AG08396 (cell line): ENCODE measurements around the gene FGFBP3.

Source experiments
- DNase-seq: peaks from one replicate; pipeline ENCODE4 v3.0.0; 2012; ENCODE audit warnings: low spot score, mixed read lengths

FGFBP3 gene, protein sequence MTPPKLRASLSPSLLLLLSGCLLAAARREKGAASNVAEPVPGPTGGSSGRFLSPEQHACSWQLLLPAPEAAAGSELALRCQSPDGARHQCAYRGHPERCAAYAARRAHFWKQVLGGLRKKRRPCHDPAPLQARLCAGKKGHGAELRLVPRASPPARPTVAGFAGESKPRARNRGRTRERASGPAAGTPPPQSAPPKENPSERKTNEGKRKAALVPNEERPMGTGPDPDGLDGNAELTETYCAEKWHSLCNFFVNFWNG

DNA sequence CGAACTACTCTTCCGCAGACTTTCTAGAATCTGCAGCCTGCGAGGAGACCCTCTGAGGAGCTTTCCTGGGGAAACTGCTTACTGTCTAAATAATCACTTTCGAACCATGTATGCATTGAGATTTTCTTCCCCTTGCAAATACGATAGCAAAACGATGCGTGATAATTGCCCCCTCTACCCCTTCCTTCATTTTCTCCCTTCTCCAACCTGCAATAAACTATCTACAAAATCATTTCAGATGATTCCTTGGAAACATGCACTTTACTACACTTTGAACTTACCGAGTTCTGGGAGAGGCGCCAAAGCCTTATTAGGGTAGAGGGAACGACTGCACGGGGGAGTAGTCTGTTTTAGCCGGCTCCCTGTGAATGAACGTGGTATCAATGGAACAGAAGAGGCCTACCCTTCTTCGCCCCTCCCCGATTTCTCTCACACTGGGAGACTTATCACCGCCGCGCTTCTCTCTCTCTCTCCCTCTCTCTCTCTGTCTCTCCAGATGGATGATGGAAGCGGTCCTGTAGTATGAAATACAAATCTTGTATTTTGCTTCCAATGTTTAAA, at the start of gene FGFBP3:
Gene FGFBP3 (minus strand): TSS at position 370 of the 561 bp plus-strand sequence. CDS start 517 bp downstream, outside the sequence.
- peak; percentile 22 for DNase-seq

DNA sequence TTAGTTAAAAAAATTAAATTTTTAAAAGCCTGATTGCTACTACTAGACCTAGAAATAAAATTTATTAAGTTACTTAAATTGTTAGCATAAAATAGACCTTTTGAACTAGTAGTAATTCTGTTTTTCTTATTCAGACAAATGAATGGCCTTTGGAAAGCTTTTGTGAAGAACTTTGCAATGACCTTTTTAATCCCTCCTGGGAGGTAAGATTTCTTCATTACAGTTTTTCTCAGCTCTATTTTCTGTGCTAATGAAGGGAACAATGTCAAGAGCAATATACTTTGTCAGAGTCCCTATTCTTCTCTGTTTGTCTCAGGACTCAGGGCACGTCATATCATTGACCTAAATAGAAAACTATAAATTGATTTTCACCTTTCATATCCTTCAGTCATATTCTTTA, 47.8 kb upstream of the FGFBP3 start:
- no peak for DNase-seq

DNA sequence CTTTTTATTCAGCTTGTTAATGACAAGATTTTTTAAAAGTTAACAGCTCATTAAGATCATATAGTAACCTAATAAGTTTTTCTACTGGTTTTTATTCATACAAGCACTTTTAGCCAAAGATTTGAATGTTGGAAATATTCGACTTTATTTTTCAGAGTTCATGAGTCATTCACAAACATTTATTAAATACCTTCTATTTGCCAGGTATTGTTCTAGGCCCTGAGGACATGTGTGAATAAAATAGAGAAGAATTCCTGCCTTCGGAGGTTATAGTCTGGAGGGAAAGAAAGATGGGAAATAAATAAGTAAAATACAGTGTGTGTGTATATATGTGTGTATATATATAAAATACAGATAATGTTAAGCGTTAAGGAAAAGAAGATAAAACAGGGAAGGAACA, 45.8 kb upstream of the FGFBP3 start:
- no peak for DNase-seq

DNA sequence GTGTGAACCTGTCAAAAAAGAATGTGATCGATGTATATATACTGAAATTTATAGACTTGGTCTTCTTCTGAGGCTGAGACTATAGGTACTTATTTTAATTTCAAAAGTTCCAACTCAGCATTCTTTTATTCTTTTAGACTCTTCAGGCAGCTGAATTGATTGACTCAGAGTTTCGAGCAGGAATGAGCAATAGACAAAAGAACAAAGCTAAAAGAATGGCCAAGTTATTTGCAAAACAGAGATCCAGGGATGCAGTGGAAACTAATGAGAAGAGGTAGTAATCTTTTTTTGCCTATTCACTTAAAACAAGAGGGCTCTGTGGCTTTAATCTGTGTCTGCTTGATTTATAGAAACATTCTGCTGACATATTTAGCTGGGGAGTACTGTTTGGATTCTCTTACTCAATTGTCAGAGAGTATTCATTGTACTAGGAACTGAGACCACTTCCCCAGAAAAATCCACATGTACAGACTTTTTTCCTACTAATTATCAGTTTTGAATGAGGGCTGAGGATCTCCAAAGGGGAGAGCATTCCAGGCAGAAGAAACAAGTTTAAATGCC, 44.4 kb upstream of the FGFBP3 start:
- DNase-seq = no peak

DNA sequence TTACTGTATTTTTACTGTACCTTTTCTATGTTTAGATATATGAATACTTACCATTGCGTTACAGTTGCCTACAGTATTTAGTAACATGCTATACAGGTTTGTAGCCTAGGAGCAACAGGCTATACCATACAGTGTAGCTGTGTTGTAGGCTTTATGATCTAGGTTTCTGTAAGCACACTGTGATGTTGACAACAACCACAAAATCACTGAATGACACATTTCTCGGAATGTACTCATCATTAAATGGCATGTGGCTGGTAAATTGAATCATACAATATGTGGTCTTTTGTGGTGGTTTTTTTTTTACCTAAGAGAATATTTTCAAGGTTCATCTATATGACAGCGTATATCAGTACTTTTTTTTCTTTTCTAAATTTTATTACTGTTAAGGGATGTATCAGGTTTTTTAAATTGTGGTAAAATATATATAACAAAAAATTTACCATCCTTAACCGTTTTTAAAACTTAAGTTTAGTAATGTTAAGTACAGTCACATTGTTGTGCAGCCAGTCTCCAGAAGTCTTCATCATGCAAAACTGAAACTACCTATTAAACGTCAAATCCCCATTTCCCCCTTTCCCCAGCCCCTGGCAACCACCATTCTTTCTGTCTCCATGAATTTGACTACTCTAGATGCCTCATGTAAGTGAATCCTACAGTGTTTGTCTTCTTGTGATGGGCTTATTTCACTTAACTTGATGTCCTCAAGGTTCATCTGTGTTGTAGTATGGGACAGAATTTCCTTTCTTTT, 35.8 kb upstream of the FGFBP3 start:
- peak; percentile 8 for DNase-seq

DNA sequence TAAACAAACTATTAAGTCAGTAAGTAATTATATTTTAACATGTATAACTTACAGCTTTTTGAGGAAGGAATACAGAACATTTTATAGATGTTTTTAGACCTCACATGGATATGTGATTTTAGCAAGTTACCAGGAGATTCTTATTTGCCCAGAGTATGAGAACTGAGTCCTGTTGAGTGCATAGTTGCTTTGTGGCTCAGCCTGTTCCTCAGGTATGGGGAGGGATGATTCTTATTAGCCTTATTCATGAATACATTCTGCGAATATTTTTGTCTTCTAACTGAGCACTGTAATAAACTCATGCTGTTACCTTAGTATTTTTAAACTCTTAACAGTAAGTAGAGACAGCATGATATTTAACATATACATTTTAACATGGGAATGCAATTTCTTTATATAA, 32.1 kb upstream of the FGFBP3 start:
- DNase-seq = no peak

DNA sequence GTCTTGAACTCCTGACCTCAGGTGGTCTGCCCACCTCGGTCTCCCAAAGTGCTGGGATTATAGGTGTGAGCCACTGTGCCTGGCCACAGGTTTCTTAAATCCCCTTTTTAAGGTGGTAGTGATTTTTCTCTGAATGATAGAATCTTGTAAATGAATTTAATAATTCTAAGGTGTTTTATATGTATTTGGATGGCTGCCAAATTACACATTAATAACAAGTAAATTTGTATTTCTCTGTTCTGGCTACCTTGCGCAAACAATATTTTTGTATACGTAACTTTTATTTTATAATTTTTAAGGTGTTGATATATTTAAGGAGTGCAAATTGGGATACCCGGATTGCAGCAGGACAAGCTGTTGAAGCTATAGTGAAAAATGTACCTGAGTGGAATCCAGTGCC, 30.4 kb upstream of the FGFBP3 start:
- DNase-seq = no peak

DNA sequence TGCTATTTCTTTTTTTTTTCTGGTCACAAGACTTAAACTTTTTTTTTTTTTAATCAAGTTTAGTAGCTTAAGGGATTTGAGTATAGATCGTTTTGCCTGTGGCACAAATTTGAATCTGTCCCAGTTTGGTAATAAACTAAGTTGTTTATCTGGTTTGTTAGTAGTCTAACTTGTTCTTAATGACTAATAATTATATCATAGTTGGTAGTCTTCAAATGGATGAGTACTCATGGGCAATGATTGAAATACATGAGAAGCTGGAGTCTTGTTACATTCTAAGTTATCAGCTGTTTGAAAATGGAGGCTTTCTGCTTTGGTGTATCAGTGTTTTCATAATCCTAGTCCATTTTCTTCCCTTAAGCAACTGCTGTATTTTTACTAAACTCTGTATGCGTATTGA, 26.6 kb upstream of the FGFBP3 start:
- no peak for DNase-seq

DNA sequence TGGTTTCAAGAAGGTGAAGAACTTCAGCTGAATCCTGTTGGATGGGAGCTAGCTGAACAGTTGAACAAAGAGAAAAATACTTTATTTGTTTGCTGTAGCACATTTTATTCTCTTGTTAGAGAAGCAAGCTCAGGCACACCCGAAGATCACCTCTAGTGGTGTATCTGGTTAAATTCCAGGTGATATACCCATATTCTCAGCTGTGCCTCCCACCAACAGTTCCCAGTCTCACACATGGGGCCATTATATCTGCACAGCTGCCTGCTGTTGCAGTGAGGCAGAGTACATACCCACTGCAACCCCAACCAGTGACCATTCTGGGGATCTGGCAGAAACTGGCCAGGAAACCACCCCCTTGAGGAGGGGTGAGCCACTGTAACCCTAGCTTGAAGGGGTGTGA, 23.5 kb upstream of the FGFBP3 start:
- no peak for DNase-seq

DNA sequence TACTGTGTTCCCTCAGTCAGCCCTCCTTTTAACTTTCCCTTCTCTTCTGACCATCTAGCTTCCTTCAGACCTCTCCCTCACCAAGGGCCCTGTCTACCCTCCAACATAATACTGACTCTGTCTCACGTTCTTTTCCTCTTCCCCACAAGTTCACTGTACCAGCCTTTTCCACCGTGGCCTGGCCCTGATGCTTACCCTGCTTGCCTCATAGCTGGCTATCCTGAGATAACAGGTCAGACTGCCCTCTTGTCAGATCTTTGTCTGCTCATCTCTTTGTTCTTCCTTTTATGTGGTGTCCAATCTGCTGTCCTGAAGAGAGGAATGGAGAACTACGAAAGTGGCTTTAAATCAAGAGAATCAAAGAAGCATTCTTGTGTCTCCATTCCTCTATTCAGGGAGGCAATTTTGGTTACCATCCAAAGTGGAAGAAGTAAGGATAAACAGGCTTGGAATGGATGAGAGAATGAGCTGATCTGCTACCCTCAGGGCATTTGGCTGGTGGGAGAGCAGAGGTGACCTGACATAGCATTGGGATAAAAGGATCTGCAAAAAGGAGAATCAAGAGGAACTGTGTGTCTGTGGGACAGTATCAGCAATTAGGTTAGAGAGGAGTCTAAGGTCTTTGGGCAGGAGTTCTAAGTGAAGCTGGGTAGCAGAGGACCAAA, 22.4 kb upstream of the FGFBP3 start:
- no peak for DNase-seq

DNA sequence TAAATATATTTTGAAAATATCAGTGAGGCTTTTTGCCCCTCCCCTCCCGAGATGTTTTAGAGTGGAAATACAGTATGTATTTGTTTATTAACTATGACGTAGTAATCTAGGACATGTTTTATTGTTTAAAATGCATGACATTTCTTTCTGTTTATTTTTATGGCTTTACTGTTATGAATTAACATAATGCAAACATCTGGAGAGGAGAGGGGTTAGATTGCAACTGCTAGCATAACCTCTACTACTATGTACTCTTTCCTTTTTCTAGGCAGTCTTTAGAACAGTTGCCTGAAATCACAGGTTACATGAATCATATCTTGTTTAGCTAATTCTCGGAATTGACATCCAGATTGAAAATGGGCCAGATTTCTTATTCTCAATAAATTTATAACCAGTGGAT, 21.7 kb upstream of the FGFBP3 start:
- DNase-seq = no peak

DNA sequence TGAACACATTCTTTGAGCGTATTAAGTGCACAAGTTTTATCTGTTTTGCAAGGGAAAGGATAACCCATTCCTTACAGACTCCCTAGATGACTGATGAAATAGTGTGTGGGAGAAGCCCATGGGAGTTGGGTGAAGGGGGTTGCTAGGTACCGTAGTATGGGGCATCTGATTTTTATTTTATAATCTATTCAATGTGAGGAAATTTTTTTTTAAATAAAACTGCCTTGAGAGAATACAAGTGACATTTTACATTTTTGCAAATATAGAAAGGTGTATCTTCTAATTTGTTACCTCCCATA, 15.7 kb upstream of the FGFBP3 start:
- no peak for DNase-seq

DNA sequence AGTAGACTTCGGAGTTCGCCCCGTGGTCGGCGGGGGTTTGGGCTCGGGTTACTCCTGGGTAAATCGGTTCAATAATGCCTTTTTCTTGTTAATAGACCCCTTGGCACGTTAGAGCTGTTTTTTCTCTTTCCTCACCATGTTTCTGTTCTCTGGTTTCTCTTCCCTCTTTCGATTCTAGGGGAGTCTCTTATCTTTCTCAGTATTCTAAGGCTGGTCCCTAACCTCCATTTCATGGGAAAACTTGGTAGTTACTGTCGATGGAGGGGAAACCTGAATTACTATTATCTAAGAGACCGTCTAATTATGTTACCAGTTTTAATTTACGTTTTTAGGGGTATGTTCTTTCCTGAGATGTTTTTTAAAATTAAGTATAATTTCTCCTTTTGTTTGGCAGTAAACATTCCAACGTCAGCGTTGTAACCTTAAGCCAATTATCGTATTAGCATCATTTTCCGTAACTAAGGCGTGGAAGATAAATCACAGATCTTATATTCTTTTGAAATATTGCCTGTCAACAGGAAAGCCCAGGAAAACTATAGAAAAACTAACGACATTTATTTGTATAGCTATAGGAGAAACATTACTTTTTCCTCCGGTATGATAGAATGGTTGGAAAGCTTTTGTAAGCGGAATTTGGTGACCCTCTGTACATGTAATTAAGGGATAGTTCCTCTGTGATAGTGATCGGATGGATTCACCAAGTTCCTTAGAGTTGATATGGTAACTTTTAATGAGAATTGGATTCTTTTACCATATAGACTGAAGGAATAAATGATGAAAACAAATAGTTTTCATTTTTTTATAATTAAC, 15.1 kb upstream of the FGFBP3 start:
- DNase-seq = no peak

DNA sequence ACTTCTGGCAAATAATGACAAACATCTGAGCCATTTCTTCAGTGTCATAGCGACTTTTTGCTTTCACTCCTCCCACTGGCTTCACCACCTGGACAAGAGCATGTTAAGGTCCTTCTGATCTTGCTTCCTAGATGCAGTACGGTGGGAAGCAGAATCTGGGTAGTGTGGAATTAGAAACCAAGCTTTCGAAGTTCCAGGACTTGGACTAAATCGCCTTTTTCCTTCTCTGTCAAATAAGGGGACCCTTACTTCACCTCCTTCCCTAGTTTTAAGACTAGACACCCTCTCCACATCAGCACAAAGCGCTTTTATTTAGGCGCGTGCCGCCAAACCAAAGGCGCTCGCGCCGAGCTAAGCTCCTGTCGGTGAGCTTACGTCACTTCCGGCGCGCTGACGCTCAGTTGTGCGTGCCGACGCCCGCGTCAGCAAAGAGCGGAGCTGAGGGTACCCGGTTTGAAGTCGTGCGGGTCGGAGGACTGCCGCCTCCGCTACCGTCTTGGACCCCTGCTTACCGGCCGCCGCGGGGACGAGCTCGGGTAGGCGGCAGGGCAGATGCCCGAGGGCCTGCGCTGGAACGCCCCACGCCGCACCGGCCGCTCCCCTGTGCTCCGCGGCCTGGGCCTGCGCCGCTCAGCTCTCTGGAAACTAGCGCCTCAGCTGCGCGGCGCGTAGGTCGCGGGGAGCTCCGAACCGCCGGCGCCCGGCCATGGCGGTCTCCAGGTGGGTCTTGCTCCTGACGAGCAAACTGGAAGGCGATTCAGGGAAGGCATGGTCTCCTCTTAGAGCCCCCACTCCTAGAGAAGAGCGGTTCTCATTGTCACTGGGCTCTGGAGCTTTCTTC, 14.3 kb upstream of the FGFBP3 start, which contains the start of gene BTAF1:
Gene BTAF1 (plus strand): TSS at position 400 of the 841 bp plus-strand sequence. CDS start 307 bp downstream, at position 707.
- DNase-seq = peak; percentile 93

DNA sequence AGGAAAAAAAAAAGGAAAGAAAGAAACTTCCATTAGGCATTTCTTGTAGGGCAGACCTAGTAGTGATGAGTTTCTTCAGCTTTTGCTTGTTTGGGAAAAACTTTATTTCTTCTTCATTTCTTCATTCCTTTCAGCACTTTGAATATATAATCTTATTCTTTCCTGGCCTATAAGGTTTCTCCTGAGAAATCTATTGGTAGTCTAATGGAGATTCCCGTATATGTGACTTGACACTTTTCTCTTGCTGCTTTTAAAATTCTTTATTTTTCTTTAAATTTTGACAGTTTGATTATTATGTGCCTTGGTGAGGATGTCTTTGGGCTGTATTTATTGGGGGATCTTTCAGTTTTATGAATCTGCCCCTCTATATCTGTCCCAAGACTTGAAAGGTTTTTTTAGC, 10.4 kb upstream of the FGFBP3 start:
- DNase-seq = no peak

DNA sequence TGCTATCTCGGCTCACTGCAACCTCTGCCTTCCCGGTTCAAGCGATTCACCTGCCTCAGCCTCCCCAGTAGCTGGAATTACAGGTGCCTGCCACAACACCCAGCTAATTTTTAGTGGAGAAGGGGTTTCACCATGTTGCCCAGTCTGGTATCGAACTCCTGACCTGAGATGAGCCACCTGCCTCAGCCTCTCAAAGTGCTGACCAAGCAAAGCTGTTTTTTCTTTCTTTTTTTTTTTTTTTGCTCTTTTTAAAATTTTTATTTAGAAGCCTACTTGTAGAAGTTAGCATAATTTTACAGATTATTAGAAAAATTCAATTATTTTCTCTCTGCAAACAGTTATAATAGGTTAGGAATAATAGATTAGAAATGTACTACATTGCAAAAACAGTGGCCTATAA, 1.2 kb upstream of the FGFBP3 start:
- no peak for DNase-seq

DNA sequence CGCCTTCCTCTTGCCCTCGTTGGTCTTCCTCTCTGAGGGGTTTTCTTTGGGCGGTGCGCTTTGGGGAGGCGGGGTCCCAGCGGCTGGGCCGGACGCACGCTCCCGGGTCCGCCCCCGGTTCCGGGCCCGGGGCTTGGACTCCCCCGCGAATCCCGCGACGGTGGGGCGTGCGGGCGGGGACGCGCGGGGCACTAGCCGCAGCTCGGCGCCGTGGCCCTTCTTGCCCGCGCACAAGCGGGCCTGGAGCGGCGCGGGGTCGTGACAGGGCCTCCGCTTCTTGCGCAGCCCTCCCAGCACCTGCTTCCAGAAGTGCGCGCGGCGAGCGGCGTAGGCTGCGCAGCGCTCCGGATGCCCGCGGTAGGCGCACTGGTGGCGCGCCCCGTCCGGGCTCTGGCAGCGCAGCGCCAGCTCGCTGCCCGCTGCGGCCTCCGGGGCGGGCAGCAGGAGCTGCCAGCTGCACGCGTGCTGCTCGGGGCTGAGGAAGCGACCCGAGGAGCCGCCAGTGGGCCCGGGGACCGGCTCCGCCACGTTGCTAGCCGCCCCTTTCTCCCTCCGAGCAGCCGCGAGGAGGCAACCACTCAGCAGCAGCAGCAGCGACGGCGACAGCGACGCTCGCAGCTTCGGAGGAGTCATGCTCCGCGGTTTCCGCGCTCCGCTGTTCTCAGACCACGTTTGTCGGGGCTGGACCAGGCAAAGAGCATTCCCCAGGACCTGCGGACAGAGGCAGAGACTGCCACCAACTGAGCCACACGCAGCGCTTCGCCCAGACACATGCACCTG, 759 bp downstream of the FGFBP3 start:
- peak; percentile 81 for DNase-seq

DNA sequence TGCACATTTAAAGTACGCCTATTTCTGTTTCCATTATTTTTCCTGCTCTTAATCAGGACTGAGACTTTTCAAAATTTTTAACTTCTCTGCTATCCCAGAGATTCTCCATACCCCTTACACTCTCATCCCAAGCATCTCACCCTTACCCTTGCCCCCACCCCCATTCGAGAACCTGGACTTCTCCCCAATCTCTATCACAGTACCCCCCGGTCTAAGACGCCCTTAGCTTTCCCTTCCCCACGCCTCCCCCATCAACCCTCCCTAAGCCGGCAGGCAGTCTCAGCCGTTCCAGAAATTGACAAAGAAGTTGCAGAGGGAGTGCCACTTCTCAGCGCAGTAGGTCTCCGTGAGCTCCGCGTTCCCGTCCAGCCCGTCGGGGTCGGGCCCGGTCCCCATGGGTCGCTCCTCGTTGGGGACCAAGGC, 1.4 kb downstream of the FGFBP3 start:
- DNase-seq = peak; percentile 30

DNA sequence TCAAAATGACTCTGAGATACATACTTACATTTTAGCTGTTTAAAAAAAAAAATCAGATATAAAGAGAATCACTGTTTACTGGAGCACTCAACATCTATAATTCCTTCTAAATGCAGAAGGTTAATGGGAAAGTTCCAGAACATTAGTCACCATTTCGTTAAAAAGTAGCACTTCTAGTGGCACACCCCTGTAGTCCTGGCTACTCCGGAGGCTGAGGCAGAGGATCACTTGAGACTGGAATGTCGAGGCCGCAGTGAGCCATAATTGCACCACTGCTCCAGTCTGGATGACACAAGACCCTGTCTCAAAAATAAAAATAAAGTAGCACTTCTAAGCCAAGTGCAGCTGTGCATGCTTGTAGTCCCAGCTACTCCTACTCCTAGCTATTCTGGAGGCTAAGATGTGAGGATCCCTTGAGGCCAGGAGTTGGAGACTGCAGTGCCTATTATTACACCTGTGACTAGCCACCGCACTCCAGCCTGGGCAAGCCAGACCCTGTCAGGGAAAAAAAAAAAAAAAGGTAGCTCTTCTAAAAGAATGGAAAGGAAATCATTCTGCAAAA, 2.2 kb downstream of the FGFBP3 start:
- DNase-seq = no peak
